Upper lobe of left lung (tissue), 6 donors: ENCODE results near the gene FAM151A. TPM values are rescaled to one million over a fixed set of nuclear protein-coding genes. Genes with fewer than 3 reads are reported as not detected.

Experiments used
- ATAC-seq, 2 donors: fragments of 200-7000 bp; cut with Tn5 transposase; one replicate each; pipeline ENCODE4 v1.9.1; 2022; ENCODE audit warnings: mild to moderate bottlenecking in 2 of 2, moderate library complexity in 2 of 2; ENCODE audit not compliant: low FRiP score in 2 of 2
- DNase-seq, 2 donors: peaks; one replicate each; pipeline ENCODE4 v3.0.0-alpha.2; 2019 to 2020
- H3K27ac ChIP-seq, 4 donors: fragments of 200-600 bp; sonication (generic); one replicate each; pipeline ENCODE4 v1.5.1; 2016 to 2019
- H3K27me3 ChIP-seq, 4 donors: fragments of 200-600 bp; sonication (generic); one replicate each; pipeline ENCODE4 v1.5.1; 2017 to 2019
- H3K36me3 ChIP-seq, 4 donors: fragments of 200-600 bp; sonication (generic); one replicate each; pipeline ENCODE4 v1.5.1; 2016 to 2019
- H3K4me1 ChIP-seq, 4 donors: fragments of 200-600 bp; sonication (generic); one replicate each; pipeline ENCODE4 v1.5.1; 2018 to 2019
- H3K4me3 ChIP-seq, 4 donors: fragments of 200-600 bp; sonication (generic); one replicate each; pipeline ENCODE4 v1.5.1; 2017 to 2019; ENCODE audit warnings: mild to moderate bottlenecking in 2 of 4, moderate library complexity in 1 of 4
- H3K9me3 ChIP-seq, 4 donors: fragments of 200-600 bp; sonication (generic); one replicate each; pipeline ENCODE4 v1.5.1; 2018 to 2019
- CTCF ChIP-seq, 6 experiments: fragments of 450-650 bp in 4 of 6; fragments of 200-600 bp in 2 of 6; sonication (generic) in 2 of 6; IDR thresholded peaks; one replicate each; pipeline ENCODE4 v1.5.1; 2016 to 2019; ENCODE audit warnings: antibody characterized with exemption in 6 of 6
- EP300 ChIP-seq, 4 donors: sonication (generic); formaldehyde crosslinking; IDR thresholded peaks; one replicate each; pipeline ENCODE4 v1.5.1; 2017; ENCODE audit warnings: antibody characterized with exemption in 4 of 4, control low read depth in 2 of 4
- POLR2A ChIP-seq, 4 donors: fragments of 450-650 bp; IDR thresholded peaks; one replicate each; pipeline ENCODE4 v1.5.1; 2016 to 2017; ENCODE audit warnings: antibody characterized with exemption in 4 of 4, mild to moderate bottlenecking in 2 of 4
- POLR2AphosphoS5 ChIP-seq, 2 donors: sonication (generic); formaldehyde crosslinking; IDR thresholded peaks; one replicate each; pipeline ENCODE4 v1.5.1; 2017; ENCODE audit warnings: antibody characterized with exemption in 2 of 2
- WGBS, 2 donors: methylation state at CpG; one replicate each; pipeline ENCODE4 v1.1.5; 2017 to 2018; 5-methylcytosine and 5-hydroxymethylcytosine counted together
- total RNA-seq, 6 donors: library from RNA; depleted of rRNA in 4 of 6; stranded (reverse); fragments of >200 nt in 4 of 6; gene quantifications; one replicate each; pipeline versions ENCODE4 v1.1.0 to v1.2.1, GENCODE V29; 2016 to 2021
- donor health status: DM: no; HTN: no; CAD: no; lungs with moderate emphysema.
- donor health status: DM: no; HTN: yes; CAD: no; lungs with severe emphysema.

Gene FAM151A
- total RNA-seq, 6 donors from 2014 or later = not detected

- 86 to 90% methylated on average over 10 to 19 of the region's 19 CpGs for WGBS, 2 donors
- H3K27ac ChIP-seq = peak overlapping the region in 3 of 4 donors; percentile 78 to 84 (median 83)
- DNase-seq = no peak
- no peaks in the 10 kb centered on the region for H3K9me3 ChIP-seq
- H3K36me3 ChIP-seq = no peaks in the 10 kb centered on the region
- H3K27me3 ChIP-seq = no peaks in the 10 kb centered on the region
- H3K4me1 ChIP-seq = peaks cover 0 to 9% (median 7%) of the 10 kb centered on the region in 4 donors
- ATAC-seq = no peak
- TF ChIP-seq CTCF (IDR thresholded peaks at IDR 0.05) (no peak), EP300 (IDR thresholded peaks at IDR 0.05) (no peak), POLR2A (IDR thresholded peaks at IDR 0.05) (no peak), POLR2AphosphoS5 (IDR thresholded peaks at IDR 0.05) (no peak)
- H3K4me3 ChIP-seq = no peak overlapping the region
Observed at GRCh38 chr1:54582566-54583306, 40.6 kb downstream of the FAM151A start.

- peak in 1 of 4 donors; percentile 81 for TF ChIP-seq POLR2A (IDR thresholded peaks at IDR 0.05)
- TF ChIP-seq CTCF (IDR thresholded peaks at IDR 0.05) = no peak
- TF ChIP-seq EP300 (IDR thresholded peaks at IDR 0.05) = peak in 1 of 4 donors; percentile 41
- TF ChIP-seq POLR2AphosphoS5 (IDR thresholded peaks at IDR 0.05) = peak in 1 of 2 donors; percentile 61
- H3K4me3 ChIP-seq = no peak overlapping the region
Observed at GRCh38 chr1:54581621-54582035, 41.7 kb downstream of the FAM151A start.

DNA sequence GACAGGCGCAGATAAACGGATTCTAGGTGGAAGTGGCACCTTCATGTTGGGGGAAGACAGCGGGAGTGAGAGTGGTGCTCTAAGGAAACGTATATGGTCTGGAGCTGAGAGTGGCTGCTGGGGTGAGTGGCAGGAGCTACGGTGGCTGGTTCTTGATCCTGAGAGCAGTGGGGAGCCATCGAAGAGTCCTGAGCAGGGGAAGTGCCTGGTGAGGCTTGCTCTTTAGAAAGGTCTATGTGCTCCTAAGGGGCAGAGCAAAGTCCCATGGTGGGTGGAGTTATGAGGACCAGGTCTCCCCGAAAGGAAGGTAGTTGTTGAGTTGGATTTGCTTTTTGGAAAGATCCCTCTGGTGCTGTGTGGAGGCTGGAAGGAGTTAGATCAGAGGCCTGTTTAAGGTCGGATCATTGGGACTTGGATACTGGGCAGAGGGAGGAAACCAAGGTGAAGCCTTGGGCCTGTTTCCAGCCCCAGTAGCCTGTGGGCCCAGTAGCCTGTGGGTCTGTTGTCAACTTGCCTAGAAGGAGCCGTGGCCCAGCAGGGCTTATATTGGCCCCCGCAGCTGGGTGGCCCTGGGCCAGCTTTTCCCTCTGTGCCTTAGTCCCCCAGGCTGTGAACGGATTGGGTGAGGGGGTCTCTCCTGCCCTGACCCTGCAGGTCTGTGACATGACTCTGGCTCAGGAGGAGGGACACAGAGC, 42.3 kb downstream of the FAM151A start:
- Histone ChIP-seq H3K27me3 (no peaks in the 10 kb centered on the region), H3K4me1 (peaks cover 0 to 11% (median 8%) of the 10 kb centered on the region in 4 donors), H3K4me3 (no peak overlapping the region), H3K36me3 (no peaks in the 10 kb centered on the region), H3K9me3 (no peaks in the 10 kb centered on the region), H3K27ac (peak overlapping the region; percentile 64 to 84 (median 80))
- ATAC-seq = no peak
- TF ChIP-seq CTCF (IDR thresholded peaks at IDR 0.05) = no peak
- no peak for TF ChIP-seq POLR2AphosphoS5 (IDR thresholded peaks at IDR 0.05)
- TF ChIP-seq POLR2A (IDR thresholded peaks at IDR 0.05) = no peak
- TF ChIP-seq EP300 (IDR thresholded peaks at IDR 0.05) = no peak
- 83 to 84% methylated on average over 8 to 11 of the region's 11 CpGs for WGBS, 2 donors
- DNase-seq = no peak

More at GRCh38 chr1:54581621-54582035, 41.7 kb downstream of the FAM151A start:
- Histone ChIP-seq H3K27me3 (no peaks in the 10 kb centered on the region), H3K9me3 (no peaks in the 10 kb centered on the region), H3K36me3 (no peaks in the 10 kb centered on the region), H3K27ac (peak overlapping the region; percentile 64 to 84 (median 80)), H3K4me1 (peaks cover 0 to 11% (median 8%) of the 10 kb centered on the region in 4 donors)
- ATAC-seq (peak; percentile 77 to 97), DNase-seq (peak; percentile 85 to 95)
- WGBS, 2 donors = 70 to 90% methylated on average over 2 to 4 of the region's 5 CpGs

GRCh38 chr1:54579337-54579781, 44.0 kb downstream of the FAM151A start:
- DNase-seq = no peak
- Histone ChIP-seq H3K9me3 (no peaks in the 10 kb centered on the region), H3K4me1 (peaks cover 0 to 11% (median 8%) of the 10 kb centered on the region in 4 donors), H3K36me3 (no peaks in the 10 kb centered on the region), H3K4me3 (no peak overlapping the region), H3K27me3 (no peaks in the 10 kb centered on the region), H3K27ac (no peak overlapping the region)
- TF ChIP-seq POLR2A (IDR thresholded peaks at IDR 0.05) (no peak), CTCF (IDR thresholded peaks at IDR 0.05) (no peak), POLR2AphosphoS5 (IDR thresholded peaks at IDR 0.05) (no peak), EP300 (IDR thresholded peaks at IDR 0.05) (no peak)
- no peak for ATAC-seq
- 57 to 59% methylated on average over 2 to 4 of the region's 4 CpGs for WGBS, 2 donors
